ENCODE measurements around the gene DOCK8. TPM values are rescaled to one million over a fixed set of nuclear protein-coding genes. Genes with fewer than 3 reads are reported as not detected.
"Not testable (repeated sequence)": the region's sequence is repeated elsewhere in the genome, so short reads cannot be mapped to it uniquely, and the experiment has no call there.

Gene DOCK8
- total RNA-seq, 2 donors from 2014 or later: 5.2 to 9.5 TPM

DNA sequence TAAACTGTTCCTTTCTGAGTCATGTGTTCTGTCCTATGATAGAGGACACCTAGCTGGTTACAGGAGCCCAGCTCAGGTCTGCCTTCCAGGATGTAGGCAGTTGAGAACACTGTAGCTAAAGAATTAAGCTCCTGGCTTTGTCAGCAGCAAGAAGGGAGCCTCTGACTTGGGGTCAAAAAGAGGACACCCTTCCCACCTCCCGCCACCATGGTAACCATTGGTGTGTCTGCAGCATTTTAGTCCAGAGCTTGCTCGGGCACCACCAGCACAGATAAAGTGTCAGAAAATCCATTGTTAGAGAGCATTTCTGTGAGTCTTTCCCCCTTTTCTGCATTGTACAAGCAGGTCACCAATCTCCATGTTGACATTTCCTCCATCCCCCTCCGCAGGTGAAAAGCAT, 181.7 kb downstream of the DOCK8 start:
- Histone ChIP-seq H3K27me3 (no peaks in the 10 kb centered on the region), H3K4me1 (no peaks in the 10 kb centered on the region), H3K36me3 (no peaks in the 10 kb centered on the region), H3K27ac (no peak overlapping the region), H3K4me3 (no peak overlapping the region), H3K9me3 (no peaks in the 10 kb centered on the region)
- TF ChIP-seq, protein P1, sequence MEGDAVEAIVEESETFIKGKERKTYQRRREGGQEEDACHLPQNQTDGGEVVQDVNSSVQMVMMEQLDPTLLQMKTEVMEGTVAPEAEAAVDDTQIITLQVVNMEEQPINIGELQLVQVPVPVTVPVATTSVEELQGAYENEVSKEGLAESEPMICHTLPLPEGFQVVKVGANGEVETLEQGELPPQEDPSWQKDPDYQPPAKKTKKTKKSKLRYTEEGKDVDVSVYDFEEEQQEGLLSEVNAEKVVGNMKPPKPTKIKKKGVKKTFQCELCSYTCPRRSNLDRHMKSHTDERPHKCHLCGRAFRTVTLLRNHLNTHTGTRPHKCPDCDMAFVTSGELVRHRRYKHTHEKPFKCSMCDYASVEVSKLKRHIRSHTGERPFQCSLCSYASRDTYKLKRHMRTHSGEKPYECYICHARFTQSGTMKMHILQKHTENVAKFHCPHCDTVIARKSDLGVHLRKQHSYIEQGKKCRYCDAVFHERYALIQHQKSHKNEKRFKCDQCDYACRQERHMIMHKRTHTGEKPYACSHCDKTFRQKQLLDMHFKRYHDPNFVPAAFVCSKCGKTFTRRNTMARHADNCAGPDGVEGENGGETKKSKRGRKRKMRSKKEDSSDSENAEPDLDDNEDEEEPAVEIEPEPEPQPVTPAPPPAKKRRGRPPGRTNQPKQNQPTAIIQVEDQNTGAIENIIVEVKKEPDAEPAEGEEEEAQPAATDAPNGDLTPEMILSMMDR (IDR thresholded peaks at IDR 0.05): no peak
- DNase-seq (ENCODE audit: low spot score): no peak

DNA sequence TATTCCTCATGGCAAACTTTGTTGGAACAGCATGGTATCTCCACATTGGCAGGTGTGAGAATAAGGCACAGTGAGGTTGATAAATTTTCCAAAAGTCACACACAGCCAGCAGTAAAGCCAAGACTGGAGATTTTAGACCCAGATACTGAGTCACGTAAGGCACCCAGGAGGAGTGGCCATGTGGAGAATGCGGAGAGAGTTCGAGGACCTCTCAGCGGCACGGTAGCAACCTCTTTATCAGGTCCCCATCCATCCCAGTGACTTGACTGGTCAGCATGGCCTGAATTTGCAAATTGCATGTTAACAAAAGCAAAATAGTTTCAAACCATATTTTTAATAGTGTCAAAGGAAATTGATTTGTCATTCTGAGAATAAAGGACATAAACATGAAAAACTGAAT, 183.4 kb downstream of the DOCK8 start:
- no peak overlapping the region for H3K27ac ChIP-seq
- H3K27me3 ChIP-seq: no peaks in the 10 kb centered on the region
- H3K9me3 ChIP-seq: no peaks in the 10 kb centered on the region
- no peaks in the 10 kb centered on the region for H3K4me1 ChIP-seq
- H3K36me3 ChIP-seq: no peaks in the 10 kb centered on the region
- DNase-seq (ENCODE audit: low spot score): no peak
- TF ChIP-seq, protein P1 (IDR thresholded peaks at IDR 0.05): no peak
- H3K4me3 ChIP-seq: no peak overlapping the region

DNA sequence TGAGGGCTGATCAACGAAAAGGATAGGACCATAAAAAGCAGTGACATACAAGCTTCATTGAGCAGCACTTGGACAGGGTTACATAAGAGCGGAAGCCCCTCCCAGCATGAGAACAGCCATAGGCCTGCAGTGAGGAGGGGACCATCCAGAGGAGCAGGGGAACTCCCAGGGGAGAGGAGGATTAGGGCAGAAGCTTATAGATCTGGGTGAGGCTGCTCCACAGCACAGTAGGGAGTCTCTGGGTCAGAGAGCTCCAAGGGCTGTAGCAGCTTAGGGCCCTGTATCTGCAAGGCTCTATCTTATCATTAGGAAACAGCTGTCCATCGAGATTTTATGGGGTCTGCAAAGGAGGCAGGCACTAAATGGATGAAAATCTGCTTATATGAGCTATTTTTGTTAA, 186.6 kb downstream of the DOCK8 start:
- Histone ChIP-seq H3K36me3 (no peaks in the 10 kb centered on the region), H3K9me3 (no peaks in the 10 kb centered on the region), H3K27ac (no peak overlapping the region), H3K27me3 (no peaks in the 10 kb centered on the region), H3K4me1 (no peaks in the 10 kb centered on the region), H3K4me3 (no peak overlapping the region)
- TF ChIP-seq, protein P1 (IDR thresholded peaks at IDR 0.05): no peak
- no peak for DNase-seq (ENCODE audit: low spot score)

DNA sequence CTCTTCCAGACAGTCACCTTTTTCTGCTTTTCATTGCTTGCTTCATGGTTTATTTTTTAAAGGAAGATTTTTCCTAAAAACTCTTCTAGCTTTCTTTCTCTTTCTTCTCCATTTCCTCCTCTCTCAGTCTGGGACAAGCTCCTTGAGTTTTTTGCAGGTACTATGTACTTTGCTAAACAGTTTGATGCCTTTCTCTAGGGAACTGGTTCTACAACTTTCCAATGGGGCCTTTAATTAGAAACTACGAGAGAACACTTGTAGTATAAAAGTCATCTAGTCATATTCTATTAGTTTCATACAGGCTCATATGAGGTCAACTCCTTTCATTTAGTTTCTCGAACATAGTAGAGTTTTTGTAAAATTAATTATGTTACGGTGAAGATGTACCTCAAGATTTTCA, 189.6 kb downstream of the DOCK8 start:
- TF ChIP-seq, protein P1 (IDR thresholded peaks at IDR 0.05): no peak
- H3K4me1 ChIP-seq: no peaks in the 10 kb centered on the region
- H3K9me3 ChIP-seq: no peaks in the 10 kb centered on the region
- H3K27me3 ChIP-seq: no peaks in the 10 kb centered on the region
- no peak overlapping the region for H3K27ac ChIP-seq
- no peak for DNase-seq (ENCODE audit: low spot score)
- no peak overlapping the region for H3K4me3 ChIP-seq
- no peaks in the 10 kb centered on the region for H3K36me3 ChIP-seq

DNA sequence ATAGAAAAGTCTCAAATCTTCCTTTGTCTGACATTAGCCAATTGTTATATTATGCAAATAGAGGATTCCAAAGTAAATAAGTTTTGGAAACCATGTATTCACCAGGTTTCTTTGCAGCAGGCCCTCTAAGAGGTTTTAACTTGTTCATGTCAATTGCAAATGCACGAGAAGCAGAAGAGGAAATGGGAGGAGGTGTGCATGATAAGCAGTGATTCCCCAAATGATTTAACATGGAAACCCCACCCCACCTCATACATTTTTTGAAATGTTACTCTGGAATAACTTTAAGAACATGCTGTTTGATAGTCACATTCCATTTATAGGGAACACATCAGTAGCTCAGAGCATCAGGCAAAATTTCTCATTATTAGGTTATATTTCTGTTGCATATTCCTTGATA, 190.7 kb downstream of the DOCK8 start:
- TF ChIP-seq, protein P1 (IDR thresholded peaks at IDR 0.05): no peak
- DNase-seq (ENCODE audit: low spot score): no peak
- H3K4me3 ChIP-seq: no peak overlapping the region
- no peaks in the 10 kb centered on the region for H3K9me3 ChIP-seq
- H3K27ac ChIP-seq: no peak overlapping the region
- H3K4me1 ChIP-seq: no peaks in the 10 kb centered on the region
- H3K27me3 ChIP-seq: no peaks in the 10 kb centered on the region
- no peaks in the 10 kb centered on the region for H3K36me3 ChIP-seq

DNA sequence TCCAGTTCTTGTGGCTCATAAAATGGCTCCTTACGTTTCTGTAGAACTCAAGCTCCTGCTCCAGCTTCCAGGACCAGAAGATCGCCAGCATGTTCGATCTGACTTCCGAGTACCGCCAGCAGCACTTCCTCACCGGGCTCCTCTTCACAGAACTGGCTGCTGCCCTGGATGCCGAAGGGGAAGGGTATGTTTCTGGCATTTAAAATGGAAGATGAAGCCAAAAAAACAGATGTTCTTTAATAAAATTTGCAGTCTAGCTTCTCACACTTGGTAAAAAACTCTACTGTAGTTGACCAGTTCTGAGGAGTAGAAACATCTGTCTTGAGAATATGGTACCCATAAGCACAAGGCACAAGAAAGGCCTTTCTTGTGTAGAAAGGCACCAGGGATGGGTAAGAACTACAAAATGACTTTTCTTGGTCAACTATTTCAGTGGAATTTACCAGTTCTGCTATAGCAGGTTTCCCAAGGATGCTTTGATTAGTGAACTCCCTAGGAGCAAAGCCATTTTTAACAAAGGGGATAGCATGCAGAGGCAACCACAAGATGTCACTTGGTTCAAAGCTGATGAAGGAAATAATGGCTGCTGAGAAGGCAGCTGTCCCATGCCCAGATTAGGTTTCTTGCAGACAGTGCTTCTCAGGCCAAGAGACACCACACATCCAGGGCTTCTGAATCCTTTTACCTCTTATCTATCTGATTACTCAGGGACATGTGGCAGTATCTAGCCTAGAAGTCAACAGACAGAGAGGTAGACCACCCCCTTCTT, 192.4 kb downstream of the DOCK8 start:
- TF ChIP-seq, protein P1 (IDR thresholded peaks at IDR 0.05): peak; percentile 19 to 67
- DNase-seq (ENCODE audit: low spot score): no peak
- Histone ChIP-seq H3K36me3 (no peaks in the 10 kb centered on the region), H3K4me3 (no peak overlapping the region), H3K4me1 (no peaks in the 10 kb centered on the region), H3K27ac (no peak overlapping the region), H3K9me3 (no peaks in the 10 kb centered on the region), H3K27me3 (no peaks in the 10 kb centered on the region)

DNA sequence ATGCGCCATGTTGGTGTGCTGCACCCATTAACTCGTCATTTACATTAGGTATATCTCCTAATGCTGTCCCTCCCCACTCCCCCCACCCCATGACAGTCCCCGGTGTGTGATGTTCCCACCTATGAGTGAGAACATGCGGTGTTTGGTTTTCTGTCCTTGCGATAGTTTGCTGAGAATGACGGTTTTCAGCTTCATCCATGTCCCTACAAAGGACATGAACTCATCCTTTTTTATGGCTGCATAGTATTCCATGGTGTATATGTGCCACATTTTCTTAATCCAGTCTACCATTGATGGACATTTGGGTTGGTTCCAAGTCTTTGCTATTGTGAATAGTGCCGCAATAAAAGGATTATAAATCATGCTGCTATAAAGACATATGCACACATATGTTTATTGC, 195.0 kb downstream of the DOCK8 start:
- H3K27me3 ChIP-seq; H3K27ac ChIP-seq; H3K36me3 ChIP-seq; DNase-seq (ENCODE audit: low spot score); H3K4me3 ChIP-seq; H3K4me1 ChIP-seq; H3K9me3 ChIP-seq: not testable (repeated sequence)

Measured in right atrium auricular region (tissue), 2 donors.